GM11168 (cell line): Measurements from ENCODE around the gene CYB5R3.
"Not testable (repeated sequence)": the region's sequence is repeated elsewhere in the genome, so short reads cannot be mapped to it uniquely, and the experiment has no call there.

Experiments used
- in situ Hi-C: fragments of 300-500 bp; cut with MboI; formaldehyde crosslinking; loops from one replicate; pipeline ENCODE4 v1.12.0; 2022; ENCODE audit warnings: low sequenced_read_pairs; ENCODE audit not compliant: unreplicated experiment

CYB5R3 gene

DNA sequence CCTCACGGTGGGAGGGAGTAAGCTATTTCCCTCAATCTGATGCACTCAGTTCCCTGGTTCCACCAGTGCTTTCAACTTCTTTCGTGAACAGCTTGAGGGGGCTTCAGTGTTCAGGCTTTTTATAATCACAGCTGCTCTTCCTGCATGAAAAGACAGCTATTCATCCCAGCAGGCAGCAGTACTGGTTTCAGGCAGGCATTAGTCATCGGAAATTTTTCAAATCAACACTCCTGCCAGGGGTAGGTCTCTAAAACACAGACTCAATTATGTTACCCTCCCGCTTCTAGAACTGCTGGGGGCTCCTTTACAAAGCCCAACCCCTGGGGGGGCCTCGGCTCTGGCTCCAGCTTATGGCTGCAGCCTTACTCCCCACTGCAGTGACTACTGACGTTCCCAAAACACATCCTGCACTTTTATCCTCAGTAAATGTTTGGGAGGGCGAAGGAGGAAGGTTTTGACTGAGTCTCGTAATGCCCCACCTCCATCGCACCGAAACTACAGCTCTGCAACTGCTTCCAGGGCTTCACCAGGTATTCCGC lies 40.3 kb downstream of the CYB5R3 start:
- in situ Hi-C loops = no loop called here

- in situ Hi-C loops = no loop called here
Observed at GRCh38 chr22:42608136-42608822, 40.9 kb downstream of the CYB5R3 start.

GRCh38 chr22:42607641-42608040 lies 41.6 kb downstream of the CYB5R3 start:
- in situ Hi-C loops = not testable (repeated sequence)

DNA sequence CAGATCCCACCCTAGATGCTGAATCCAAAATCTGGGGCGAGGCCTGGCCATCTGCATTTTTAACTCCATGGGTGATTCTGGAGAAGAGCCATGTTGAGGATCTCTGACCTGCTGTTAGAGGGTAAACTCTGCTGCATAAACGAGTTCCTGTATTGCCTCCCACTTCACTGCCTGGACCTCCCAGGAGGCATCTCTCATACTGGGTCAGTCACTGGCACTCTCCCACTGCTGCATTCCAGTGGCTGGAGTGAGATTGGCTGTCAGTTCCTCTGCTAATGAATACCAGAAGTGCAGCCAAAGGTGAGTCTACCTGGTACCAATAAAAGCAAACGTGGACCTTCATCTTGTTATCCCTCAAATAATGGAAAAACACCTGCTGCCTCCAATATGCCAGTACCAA lies 44.8 kb downstream of the CYB5R3 start:
- in situ Hi-C loops = no loop called here

DNA sequence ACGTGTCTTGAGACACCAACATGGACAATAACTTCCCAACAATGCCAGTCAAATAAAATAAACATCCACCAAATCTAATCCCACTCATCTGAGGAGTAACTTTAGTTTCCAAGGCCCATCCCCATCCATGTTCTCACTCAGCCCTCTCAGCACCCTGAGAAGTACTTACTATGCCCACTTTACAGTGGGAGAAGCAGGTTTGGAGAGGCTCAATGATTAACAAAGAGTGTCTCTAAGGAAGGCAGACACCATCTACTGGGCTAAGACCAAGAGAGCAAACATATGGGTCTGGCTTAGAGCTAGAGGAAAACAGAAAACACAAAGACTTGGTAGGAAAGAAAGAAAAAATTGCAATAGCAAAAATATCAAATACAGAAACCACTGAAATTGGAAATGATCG lies 45.8 kb downstream of the CYB5R3 start:
- in situ Hi-C loops = no loop called here

DNA sequence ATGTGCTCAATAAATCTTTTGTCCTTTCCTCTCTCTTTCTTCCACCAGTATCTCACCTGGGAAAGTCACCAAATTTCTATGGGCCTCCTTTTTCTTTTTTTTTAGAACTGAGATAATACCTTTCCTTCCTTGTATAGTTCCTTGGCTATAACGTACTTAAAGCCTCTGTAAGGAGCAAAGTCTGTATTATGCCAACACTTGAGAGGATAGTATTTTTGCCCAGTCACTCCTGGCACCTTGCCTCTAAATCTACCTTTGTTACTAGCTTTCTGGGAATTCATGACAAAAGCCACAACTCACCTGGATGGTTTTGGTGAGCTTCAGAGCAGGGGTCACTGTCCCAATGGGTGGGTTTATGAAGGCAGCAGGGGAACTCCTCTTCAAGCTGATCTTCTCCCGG lies 46.7 kb downstream of the CYB5R3 start:
- in situ Hi-C loops = no loop called here

- in situ Hi-C loops = no loop called here
Observed at GRCh38 chr22:42601879-42602465, 47.2 kb downstream of the CYB5R3 start.

DNA sequence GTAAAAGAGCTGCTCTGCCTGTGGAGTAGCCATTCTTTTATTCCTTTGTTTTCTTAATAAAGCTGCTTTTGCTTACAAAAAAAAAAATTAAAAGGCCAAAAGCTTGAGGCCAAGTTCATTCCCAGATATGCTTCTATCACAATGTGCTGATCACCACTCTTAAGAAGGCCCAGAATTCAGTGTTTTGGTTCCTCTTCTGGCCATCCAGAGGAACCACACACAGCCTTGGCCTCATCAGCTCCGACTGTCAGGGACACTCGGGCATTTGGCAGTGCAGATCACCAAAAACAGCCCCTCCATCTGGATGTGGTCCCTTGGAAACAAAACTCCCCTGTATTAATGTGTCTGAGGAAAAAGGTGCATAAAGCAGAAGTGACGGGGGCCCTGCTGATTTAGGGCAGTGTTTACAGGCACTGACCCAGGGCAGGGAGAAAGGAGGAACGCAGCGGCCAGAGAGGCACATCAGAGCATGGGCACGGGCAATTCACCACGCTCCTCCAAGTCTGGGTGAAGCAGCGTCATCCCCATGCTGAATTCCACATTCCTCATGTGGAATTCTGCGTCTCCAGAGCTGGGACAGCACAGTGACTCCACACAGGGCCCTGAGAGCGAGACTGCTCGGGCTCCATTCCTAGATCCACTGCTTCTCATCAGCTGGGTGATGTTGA lies 52.2 kb downstream of the CYB5R3 start:
- in situ Hi-C loops = no loop called here

DNA sequence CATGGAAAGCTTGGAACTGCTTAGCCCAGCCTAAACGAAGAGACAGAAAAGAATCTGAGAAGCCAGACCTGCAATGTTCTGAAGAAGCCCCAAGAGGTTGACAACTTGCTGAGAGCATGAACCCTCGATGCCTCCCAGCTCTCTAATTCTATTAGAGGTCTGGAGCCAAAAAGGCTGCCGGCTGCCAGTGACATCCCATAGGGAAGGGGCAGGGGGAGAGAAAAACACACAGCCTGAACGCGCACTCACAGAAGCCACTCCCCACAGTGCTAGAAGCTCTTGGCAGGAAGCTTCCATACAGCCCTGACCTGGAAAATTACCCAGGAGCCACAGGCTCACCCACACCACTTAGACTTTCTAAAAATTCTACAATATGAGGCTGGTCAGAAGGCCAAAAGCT lies 52.9 kb downstream of the CYB5R3 start:
- in situ Hi-C loops = no loop called here

- in situ Hi-C loops = no loop called here
Observed at GRCh38 chr22:42595434-42595833, 53.8 kb downstream of the CYB5R3 start.

GRCh38 chr22:42591987-42592386 lies 57.2 kb downstream of the CYB5R3 start:
- in situ Hi-C loops = no loop called here

DNA sequence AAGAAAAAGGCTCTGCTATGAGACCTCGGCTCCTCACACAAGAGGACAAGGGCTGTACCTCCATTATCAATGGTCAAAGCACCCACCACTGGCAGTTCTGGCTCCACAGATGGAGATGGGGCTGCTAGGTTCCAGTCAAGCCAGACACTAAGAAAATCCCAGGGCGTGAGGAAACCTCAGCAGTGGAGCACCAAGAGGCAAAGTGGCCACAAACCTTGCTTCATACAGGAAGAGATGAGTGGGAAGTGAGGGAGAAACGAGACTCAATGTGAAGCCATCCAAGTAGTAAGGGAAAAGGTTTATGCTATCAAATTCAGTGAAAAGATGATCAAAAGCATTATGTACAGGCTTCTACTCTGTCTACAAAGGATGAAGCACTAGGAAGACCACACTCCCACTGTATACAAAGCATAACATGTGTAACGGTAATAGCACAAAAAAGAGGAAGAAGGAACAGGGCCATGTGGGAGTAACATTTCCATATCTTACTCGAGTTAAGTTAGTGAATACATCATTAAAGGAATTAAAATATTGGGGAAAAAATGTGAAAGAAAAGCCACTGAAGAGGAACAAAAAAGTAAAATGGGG lies 61.5 kb downstream of the CYB5R3 start:
- in situ Hi-C loops = no loop called here

- in situ Hi-C loops = no loop called here
Observed at GRCh38 chr22:42586381-42586780, 62.8 kb downstream of the CYB5R3 start.

- in situ Hi-C loops = no loop called here
Observed at GRCh38 chr22:42585096-42585495, 64.1 kb downstream of the CYB5R3 start.

DNA sequence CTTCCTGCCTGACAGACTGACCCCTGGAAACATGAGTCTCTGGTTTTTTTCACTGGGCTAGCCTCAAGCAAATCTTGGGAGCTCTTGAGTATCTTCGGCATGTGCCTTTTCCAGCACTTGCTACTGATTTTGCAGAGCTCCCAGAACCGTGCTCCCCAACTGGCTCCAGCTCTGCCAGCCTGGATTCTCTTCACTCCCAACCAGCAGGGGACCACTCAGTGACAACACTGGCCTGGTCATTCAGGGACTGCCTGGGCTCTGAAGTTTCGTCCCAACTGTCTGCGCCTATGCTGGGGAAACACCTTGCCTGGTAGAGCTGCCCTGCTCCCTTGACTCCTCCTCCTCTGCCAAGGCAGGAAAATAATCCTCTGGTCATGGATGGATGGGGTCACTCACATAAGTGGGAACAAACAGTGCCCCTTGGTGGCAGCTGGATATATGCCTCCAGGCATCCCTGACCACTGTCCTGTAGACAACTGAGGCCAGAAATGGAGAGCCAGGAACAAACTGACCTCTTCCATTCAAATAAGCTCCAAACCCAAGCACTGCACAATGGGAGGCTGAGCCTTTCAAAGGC lies 64.7 kb downstream of the CYB5R3 start:
- in situ Hi-C loops = no loop called here

GRCh38 chr22:42582987-42583386 lies 66.2 kb downstream of the CYB5R3 start:
- in situ Hi-C loops = no loop called here

- in situ Hi-C loops = no loop called here
Observed at GRCh38 chr22:42581762-42582716, 67.2 kb downstream of the CYB5R3 start.

GRCh38 chr22:42581194-42581761 lies 67.9 kb downstream of the CYB5R3 start:
- in situ Hi-C loops = not testable (repeated sequence)

DNA sequence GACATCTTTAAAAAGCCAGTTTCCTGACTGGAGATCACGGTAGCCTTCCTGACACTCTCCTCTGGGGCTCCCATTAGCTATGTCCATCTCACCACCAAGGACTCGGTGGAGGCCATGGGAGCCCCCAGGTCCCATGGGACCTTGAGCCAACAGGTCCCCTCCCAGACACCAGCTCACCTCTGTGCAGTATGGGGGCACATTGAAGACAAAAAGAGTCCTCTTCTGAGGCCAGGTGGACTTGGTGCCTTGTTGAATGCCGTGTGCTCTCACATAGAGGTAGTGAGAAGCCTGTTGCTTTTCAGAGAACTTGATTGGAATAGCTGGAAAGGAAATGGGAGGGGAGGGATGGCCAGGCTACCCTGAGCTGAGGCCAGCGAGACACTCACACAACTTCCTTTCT lies 69.2 kb downstream of the CYB5R3 start:
- in situ Hi-C loops = not testable (repeated sequence)
